ENCODE measurements around the gene PGS1. TPM values are rescaled to one million over a fixed set of nuclear protein-coding genes. Genes with fewer than 3 reads are reported as not detected.

PGS1 gene
- total RNA-seq, 4 donors from 2014 or later, result 30.4 to 40.3 (median 39.9) TPM

- TF ChIP-seq CTCF (IDR thresholded peaks at IDR 0.05) (no peak), POLR2A (IDR thresholded peaks at IDR 0.05) (no peak)
- DNase-seq (ENCODE audit: low spot score in 2 of 2), result no peak
- WGBS, 2 donors, result 90 to 93% methylated on average over 10 of the region's 10 CpGs
- intact Hi-C loops (cut with DNase I; ENCODE audit: low total_unique reads), result loop anchor here (5.0 kb wide), 1 partner anchor 799 kb away; no protein-coding TSS in a partner anchor
- no peak overlapping the region for H3K4me3 ChIP-seq (ENCODE audit: low read depth, poor library complexity, severe bottlenecking)
Observed at GRCh38 chr17:78458091-78458490, 79.6 kb downstream of the PGS1 start.

DNA sequence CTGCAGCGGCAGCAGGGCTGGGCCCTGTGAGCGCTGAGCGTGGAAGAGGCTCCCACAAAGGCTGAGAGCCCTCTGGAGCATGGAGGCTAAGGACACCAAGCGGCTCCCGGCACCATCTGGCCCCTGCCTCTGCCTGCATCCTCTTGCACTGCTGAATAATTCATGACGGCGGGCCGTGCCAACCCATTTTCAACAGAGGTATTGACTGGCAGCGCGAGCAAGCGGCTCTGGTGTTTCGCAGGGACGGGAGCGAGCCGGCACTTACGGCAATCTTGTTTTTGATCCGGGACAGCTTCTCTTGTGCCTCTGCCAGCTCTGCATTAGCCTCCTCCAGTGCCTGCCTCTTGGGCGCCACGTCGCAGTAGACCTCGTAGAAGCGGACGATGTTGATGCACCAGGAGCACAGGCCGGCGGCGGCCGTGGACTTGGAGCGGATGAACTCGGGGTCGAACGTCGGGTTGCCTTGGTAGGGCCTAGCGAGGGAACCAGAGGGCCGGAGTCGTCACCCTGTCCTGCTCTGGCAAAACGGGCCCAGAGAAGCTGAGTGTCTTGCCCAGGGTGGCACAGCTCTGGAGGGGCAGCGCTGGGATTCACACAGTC is 80.4 kb downstream of the PGS1 start:
- intact Hi-C loops (cut with DNase I; ENCODE audit: low total_unique reads), result loop anchor here (5.0 kb wide), 1 partner anchor 798 kb away; no protein-coding TSS in a partner anchor
- DNase-seq (ENCODE audit: low spot score in 2 of 2), result no peak
- WGBS, 2 donors, result 86 to 87% methylated on average over 36 to 37 of the region's 37 CpGs
- H3K4me3 ChIP-seq (ENCODE audit: low read depth, poor library complexity, severe bottlenecking), result no peak overlapping the region
- TF ChIP-seq CTCF (IDR thresholded peaks at IDR 0.05), result no peak
- TF ChIP-seq POLR2A (IDR thresholded peaks at IDR 0.05), result no peak

DNA sequence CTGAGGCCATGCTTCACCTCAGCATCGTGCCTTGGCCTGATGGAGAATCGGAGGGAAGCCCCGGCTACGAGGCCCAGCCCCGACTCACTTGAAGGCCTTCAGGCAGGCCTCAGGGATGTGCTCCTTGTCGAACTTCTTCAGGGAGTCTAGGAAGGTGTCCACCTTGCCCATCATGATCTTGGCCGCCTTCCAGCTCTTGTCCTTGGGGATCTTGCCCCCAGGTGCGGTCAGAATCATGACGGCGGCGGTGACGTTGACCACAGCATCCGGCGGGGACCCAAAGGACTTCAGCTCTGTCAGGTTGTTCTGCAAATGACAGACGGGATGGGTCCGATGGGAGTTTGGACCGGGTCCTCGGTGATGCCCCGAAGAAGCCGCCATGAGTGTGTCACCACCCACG is 81.2 kb downstream of the PGS1 start:
- H3K4me3 ChIP-seq (ENCODE audit: low read depth, poor library complexity, severe bottlenecking), result no peak overlapping the region
- no peak for TF ChIP-seq CTCF (IDR thresholded peaks at IDR 0.05)
- TF ChIP-seq POLR2A (IDR thresholded peaks at IDR 0.05), result no peak
- WGBS, 2 donors, result 90% methylated on average over 14 to 20 of the region's 21 CpGs
- DNase-seq (ENCODE audit: low spot score in 2 of 2), result no peak
- intact Hi-C loops (cut with DNase I; ENCODE audit: low total_unique reads), result loop anchor here (5.0 kb wide), 1 partner anchor 798 kb away; no protein-coding TSS in a partner anchor

- WGBS, 2 donors, result 83 to 84% methylated on average over 11 of the region's 11 CpGs
- no peak for DNase-seq (ENCODE audit: low spot score in 2 of 2)
Observed at GRCh38 chr17:78460176-78460675, 81.8 kb downstream of the PGS1 start.

GRCh38 chr17:78460951-78461798 is 82.7 kb downstream of the PGS1 start:
- no peak overlapping the region for H3K4me3 ChIP-seq (ENCODE audit: low read depth, poor library complexity, severe bottlenecking)
- TF ChIP-seq CTCF (IDR thresholded peaks at IDR 0.05), result no peak
- no peak for TF ChIP-seq POLR2A (IDR thresholded peaks at IDR 0.05)
- 90% methylated on average over 34 of the region's 34 CpGs for WGBS, 2 donors
- intact Hi-C loops (cut with DNase I; ENCODE audit: low total_unique reads), result no loop called here
- no peak for DNase-seq (ENCODE audit: low spot score in 2 of 2)

More at GRCh38 chr17:78460176-78460675, 81.8 kb downstream of the PGS1 start:
- no peak overlapping the region for H3K4me3 ChIP-seq (ENCODE audit: low read depth, poor library complexity, severe bottlenecking)
- TF ChIP-seq POLR2A (IDR thresholded peaks at IDR 0.05) (no peak), CTCF (IDR thresholded peaks at IDR 0.05) (no peak)
- intact Hi-C loops (cut with DNase I; ENCODE audit: low total_unique reads), result no loop called here
